HUES48 (cell line): Measurements from ENCODE around the gene CLDN3.

Experiments
- H3K27ac ChIP-seq: one replicate; pipeline ENCODE4 v1.7.0; 2013; ENCODE audit warnings: low read depth, low read length, inconsistent platforms
- H3K27me3 ChIP-seq: 2 replicates; pipeline ENCODE4 v1.6.1; 2013; ENCODE audit warnings: mild to moderate bottlenecking, low read length; ENCODE audit not compliant: control insufficient read depth, insufficient read depth
- H3K36me3 ChIP-seq: 2 replicates; pipeline ENCODE4 v1.6.1; 2013; ENCODE audit warnings: low read length; ENCODE audit not compliant: control insufficient read depth, insufficient read depth
- H3K4me1 ChIP-seq: 2 replicates; pipeline ENCODE4 v1.6.1; 2013; ENCODE audit warnings: mild to moderate bottlenecking, low read length; ENCODE audit not compliant: control insufficient read depth, insufficient read depth
- H3K4me3 ChIP-seq: 2 replicates; pipeline ENCODE4 v1.5.1; 2013; ENCODE audit warnings: mild to moderate bottlenecking, low read depth, low read length
- H3K9ac ChIP-seq: 2 replicates; pipeline ENCODE4 v1.6.1; 2013; ENCODE audit warnings: mild to moderate bottlenecking, low read depth, low read length, moderate library complexity
- H3K9me3 ChIP-seq: 2 replicates; pipeline ENCODE4 v1.6.1; 2013; ENCODE audit warnings: low read length; ENCODE audit not compliant: control insufficient read depth, insufficient read depth

Gene CLDN3

DNA sequence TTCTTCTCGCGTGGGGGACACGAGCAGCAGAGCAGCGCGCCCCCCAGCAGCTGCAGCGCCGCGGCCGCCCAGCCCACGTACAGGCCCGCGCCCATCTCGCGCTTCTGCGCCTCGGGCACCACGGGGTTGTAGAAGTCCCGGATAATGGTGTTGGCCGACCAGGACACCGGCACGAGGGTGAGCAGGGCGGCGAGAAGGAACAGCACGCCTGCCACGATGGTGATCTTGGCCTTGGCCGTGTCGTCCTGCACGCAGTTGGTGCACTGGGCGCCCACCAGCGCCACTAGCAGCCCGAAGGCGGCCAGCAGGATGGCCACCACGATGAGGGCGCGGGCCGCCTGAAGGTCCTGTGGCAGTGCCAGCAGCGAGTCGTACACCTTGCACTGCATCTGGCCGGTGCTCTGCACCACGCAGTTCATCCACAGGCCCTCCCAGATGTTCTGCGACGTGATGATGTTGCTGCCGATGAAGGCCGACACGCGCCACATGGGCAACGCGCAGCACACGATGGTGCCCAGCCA, 529 bp downstream of the CLDN3 start:
- Histone ChIP-seq H3K27me3 (no peaks in the 10 kb centered on the region), H3K4me1 (peaks cover 3% of the 10 kb centered on the region; the same call in 1 of the 2 replicates), H3K9ac (peak overlapping the region; percentile 64; the same call in 1 of the 2 replicates), H3K9me3 (no peaks in the 10 kb centered on the region), H3K27ac (peak overlapping the region; percentile 71), H3K36me3 (no peaks in the 10 kb centered on the region), H3K4me3 (peak overlapping the region; percentile 92)

DNA sequence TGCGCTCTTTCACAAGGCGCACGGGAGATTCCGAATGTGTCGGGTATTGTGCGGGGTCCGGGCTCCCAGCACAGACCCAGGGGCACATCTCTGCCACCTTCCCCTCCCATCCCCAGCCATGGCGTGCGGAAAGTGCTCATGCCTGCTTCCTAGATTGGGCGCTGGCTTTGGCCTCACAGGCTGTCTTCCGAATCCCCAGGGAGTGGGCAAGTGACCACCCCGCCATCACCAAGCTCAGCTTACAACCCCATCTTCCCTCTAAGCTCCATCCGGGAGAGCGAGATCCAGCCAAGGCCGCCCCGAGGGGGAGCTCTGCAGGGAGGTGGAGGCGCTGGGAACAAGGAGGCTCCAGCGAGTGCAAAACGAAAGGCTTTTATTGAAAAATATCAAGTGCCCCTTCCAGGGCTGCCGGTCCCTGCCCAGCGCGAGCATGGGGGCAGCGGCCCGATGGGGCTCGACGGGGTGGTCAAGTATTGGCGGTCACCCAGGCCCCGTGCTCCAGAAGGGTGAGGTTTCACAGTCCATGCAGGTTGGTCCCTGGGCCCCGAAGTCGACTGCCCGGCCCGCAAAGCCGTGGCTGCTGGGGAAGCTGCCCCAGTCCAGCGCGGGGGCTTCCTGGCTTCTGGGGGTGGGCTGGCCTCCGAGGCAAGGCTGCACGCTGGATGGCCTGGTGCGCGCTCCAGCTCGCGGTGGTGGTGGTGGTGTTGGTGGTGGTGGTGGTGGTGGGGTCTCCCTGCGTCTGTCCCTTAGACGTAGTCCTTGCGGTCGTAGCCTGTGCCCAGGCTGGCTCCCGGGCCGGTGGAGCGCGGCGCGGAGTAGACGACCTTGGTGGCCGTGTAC, 1.2 kb downstream of the CLDN3 start:
- Histone ChIP-seq H3K4me3 (peak overlapping the region; percentile 92; the same call in 1 of the 2 replicates), H3K27me3 (no peaks in the 10 kb centered on the region), H3K36me3 (no peaks in the 10 kb centered on the region), H3K9me3 (no peaks in the 10 kb centered on the region), H3K4me1 (peaks cover 3% of the 10 kb centered on the region; the same call in 1 of the 2 replicates), H3K9ac (no peak overlapping the region), H3K27ac (no peak overlapping the region)

DNA sequence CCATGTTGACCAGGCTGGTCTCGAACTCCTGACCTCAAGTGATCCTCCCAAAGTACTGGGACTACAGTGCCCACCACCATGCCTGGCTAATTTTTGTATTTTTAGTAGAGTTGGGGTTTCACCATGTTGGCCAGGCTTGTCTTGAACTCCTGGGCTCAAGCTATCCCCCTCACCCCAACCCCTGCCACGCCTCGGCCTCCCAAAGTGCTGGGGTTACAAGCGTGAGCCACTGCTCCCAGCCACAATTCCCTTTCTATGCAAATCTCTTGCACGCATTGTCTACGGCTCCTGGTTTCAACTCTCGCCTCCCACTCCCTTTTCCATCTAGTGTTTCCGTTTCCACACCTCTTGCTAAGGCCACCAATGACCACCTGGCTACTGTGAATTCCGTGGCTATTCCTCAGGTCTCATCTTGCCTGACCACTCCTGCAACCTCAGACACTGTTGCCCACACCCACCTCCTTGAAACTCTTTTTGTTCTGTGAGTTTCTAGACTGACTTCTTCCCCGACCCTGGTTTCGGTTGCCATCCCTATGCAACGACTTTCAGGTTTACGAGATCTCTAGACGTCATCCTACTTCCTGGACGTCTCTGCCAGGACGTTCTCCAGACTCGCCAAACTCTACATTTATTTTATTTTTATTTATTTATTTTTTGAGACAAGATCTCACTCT, 3.4 kb downstream of the CLDN3 start:
- H3K4me1 ChIP-seq = peaks cover 8% of the 10 kb centered on the region; the same call in 1 of the 2 replicates
- H3K9ac ChIP-seq = no peak overlapping the region
- no peaks in the 10 kb centered on the region for H3K27me3 ChIP-seq
- H3K4me3 ChIP-seq = no peak overlapping the region
- no peaks in the 10 kb centered on the region for H3K36me3 ChIP-seq
- no peak overlapping the region for H3K27ac ChIP-seq
- H3K9me3 ChIP-seq = no peaks in the 10 kb centered on the region

DNA sequence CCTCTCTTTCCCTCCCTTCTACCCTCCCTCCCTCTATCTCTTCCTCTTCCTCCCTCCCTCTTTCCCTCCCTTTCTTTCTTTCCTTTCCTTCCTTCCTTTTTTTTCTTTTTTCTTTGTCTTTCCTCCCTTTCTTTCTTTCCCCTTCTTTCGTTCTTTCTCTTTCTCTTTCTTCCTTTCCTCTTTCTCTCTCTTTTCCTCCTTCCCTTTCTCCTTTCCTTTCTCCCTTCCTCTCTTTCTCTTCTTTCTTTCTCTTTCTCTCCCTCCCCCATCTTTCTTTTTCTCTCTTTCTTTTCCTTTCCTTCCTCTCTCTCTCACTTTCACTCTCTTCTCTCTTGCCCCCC, 7.4 kb downstream of the CLDN3 start:
- H3K4me3 ChIP-seq = no peak overlapping the region
- no peak overlapping the region for H3K27ac ChIP-seq
- no peaks in the 10 kb centered on the region for H3K27me3 ChIP-seq
- H3K9me3 ChIP-seq = no peaks in the 10 kb centered on the region
- H3K36me3 ChIP-seq = no peaks in the 10 kb centered on the region
- H3K9ac ChIP-seq = no peak overlapping the region
- peaks cover 5% of the 10 kb centered on the region; the same call in 1 of the 2 replicates for H3K4me1 ChIP-seq

DNA sequence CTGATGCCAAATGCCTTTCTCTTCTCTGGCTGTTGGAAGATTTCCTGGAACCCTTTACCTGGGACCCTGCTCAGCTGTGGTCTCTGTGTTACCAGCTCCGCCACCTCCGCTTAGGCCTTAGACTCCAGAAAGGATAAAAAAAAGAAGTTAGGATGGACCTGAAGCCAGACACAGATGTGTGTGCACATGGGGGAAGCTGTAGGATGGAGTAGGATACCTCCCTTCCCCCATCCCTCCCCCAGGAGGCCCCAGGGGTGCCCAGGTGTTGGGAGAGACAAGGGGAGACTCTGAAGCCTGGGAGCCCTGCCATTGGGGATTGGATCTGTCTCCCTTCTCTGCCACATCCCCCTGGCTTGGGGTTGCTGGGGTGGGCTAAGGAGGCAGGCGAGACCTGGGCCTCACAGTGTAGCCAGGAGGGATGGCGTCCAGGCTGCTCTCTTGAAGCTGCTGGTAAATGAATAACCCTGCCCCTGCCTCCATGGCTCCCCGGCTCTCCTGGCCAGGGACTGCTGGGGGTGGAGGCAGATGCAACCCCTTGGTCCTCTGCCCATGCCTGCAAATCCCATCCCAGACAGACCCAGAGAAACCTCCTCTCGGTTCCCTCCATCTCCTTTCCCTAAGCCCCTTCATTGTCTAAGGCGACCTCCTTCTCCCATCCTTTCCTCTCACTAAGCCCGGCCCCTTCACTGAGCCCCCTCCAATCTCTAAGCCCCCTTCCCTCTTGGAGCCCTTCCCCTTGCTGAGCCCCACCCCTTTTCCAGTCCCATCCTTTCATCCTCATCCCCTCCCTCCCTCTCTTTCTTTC, 8.0 kb downstream of the CLDN3 start:
- Histone ChIP-seq H3K9ac (no peak overlapping the region), H3K4me1 (peaks cover 5% of the 10 kb centered on the region; the same call in 1 of the 2 replicates), H3K4me3 (no peak overlapping the region), H3K27me3 (no peaks in the 10 kb centered on the region), H3K36me3 (no peaks in the 10 kb centered on the region), H3K9me3 (no peaks in the 10 kb centered on the region), H3K27ac (no peak overlapping the region)

DNA sequence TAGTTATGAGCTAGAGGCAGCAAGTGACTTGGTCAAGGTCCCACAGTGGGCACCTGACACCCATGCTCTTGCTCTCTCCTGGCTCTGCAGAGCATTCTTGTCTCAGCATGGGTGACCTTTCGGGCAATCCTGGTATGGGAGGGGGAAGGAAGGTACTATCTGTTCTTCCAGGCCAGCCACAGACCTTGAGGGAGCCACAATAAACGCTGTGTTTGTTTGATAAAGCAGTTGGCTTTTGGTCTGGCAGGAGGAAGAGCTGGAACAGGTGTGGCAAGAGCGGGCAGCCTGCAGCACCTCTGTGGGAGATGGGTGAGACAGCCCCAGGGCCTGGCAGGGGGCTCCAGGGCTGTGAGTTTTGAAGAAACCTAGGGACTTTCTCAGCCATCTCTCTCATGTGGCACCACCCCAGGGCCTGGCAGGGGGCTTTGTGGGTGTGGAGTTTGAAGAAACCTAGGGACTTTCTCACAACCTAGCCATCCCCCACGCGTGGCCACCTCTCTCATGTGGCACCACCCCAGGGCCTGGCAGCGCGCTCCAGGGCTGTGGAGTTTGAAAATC, 11.4 kb downstream of the CLDN3 start:
- H3K9ac ChIP-seq = no peak overlapping the region
- H3K9me3 ChIP-seq = no peaks in the 10 kb centered on the region
- H3K4me3 ChIP-seq = no peak overlapping the region
- no peak overlapping the region for H3K27ac ChIP-seq
- no peaks in the 10 kb centered on the region for H3K36me3 ChIP-seq
- H3K27me3 ChIP-seq = no peaks in the 10 kb centered on the region
- H3K4me1 ChIP-seq = peaks cover 5% of the 10 kb centered on the region; the same call in 1 of the 2 replicates

DNA sequence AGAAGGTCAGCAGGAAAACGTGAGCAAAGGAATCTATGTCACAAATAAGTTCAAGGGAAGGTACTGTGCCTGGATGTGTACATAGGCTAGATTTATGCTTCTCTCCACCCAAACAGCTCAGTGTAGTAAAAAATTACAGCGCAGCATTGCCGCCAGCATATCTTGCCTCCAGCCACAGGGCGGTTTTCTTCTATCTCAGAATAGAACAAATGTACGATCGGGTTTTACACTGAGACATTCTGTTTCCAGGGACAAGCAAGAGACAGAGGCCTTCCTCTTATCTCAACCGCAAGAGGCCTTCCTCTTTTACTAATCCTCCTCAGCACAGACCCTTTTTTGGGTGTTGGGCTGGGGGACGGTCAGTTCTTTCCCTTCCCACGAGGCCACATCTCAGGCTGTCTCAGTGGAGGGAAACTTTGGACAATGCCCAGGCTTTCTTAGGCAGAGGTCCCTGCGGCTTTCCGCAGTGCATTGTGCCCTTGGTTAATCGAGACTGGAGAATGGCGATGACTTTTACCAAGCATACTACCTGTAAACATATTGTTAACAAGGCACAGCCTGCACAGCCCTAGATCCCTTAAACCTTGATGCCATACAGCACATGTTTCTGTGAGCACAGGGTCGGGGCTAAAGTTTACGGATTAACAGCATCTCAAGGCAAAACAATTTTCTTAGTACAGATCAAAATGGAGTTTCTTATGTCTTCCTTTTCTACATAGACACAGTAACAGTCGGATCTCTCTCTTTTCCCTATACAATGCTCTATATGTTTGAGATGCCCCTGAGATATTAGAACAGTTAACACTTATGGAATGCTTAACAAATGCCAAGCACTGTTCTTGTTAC, 19.9 kb downstream of the CLDN3 start:
- Histone ChIP-seq H3K4me1 (no peaks in the 10 kb centered on the region), H3K36me3 (no peaks in the 10 kb centered on the region), H3K9me3 (no peaks in the 10 kb centered on the region), H3K4me3 (no peak overlapping the region), H3K27ac (no peak overlapping the region), H3K27me3 (no peaks in the 10 kb centered on the region), H3K9ac (no peak overlapping the region)

DNA sequence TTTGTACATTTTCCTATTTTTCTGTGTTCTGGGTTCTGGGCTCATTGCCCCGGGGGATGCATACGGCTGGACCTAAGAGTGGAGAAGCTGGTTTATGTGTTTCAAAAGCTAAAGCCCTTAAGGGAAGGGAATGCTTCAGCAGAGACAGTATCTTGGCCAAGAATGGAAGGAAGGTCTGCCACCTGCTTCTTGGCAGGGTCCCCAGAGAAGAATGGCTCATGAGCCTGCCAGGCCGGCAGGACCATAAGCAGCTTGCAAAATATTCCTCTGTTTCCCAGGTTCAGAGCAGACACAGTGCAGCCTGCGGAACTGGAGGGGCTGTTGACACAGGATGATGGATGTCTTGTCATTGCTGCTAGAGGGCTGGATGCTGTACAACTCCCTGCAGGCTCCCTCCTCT, 23.7 kb downstream of the CLDN3 start:
- Histone ChIP-seq H3K27me3 (peaks cover 3% of the 10 kb centered on the region; the same call in 1 of the 2 replicates), H3K4me3 (no peak overlapping the region), H3K36me3 (no peaks in the 10 kb centered on the region), H3K4me1 (peaks cover 22% of the 10 kb centered on the region), H3K9me3 (no peaks in the 10 kb centered on the region), H3K9ac (no peak overlapping the region), H3K27ac (no peak overlapping the region)

DNA sequence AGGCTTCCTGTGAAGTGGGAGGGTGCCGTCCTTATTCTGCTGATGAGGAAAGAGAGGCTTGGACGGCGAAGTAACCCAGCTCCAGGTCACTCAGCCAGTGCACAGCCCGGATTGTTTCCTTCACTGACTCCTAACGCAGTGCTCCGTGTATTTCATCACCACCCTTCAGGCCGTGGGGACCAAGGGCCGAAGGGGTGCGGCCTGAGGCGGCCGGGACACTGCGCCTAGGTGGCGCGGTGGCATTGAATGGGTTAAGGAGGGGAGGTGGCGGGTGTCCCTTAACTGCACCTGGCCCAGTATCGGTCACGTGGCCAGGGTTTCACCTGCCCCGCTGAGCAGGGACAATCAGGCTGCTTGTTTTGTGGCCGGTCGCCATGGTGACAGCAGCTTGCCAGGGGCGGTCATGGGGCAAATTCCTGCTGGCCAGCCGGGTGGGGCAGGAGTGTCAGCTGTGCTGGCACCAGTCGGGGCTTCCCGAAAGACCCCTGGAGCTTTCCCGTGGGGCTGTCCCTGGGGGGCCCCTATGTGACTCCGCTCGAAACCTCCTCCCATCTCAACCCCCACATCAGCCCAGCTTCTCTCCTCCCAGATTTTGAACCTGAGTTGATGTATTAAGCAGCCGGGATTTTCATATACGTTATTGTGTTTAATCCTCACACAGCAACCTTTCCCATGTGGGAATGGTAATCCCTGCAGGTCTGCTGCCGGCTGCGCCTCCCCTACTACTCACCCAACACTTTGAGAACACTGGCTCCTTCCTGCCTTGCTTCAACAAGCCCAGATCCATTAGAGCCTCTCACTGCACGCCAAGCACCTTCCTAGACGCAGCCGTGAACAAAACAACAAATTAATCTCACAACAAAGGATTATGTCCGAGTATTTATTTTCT, 27.1 kb downstream of the CLDN3 start:
- Histone ChIP-seq H3K4me3 (peak overlapping the region; percentile 51), H3K9ac (peak overlapping the region; percentile 88), H3K36me3 (no peaks in the 10 kb centered on the region), H3K27ac (peak overlapping the region; percentile 96), H3K9me3 (no peaks in the 10 kb centered on the region), H3K4me1 (peaks cover 31% of the 10 kb centered on the region), H3K27me3 (peaks cover 9% of the 10 kb centered on the region)
